GM12878 (cell line): Measurements from ENCODE around the gene ALAS1. TPM values are rescaled to one million over a fixed set of nuclear protein-coding genes. Genes with fewer than 3 reads are reported as not detected.
A peak's percentile ranks its signal among the peaks of the same experiment; 100 is the strongest.

Source experiments
- MAX ChIP-seq: IDR thresholded peaks from 2 replicates; pipeline ENCODE4 v1.6.1; 2012; ENCODE audit warnings: low read depth, low read length, improper control_type of control experiment
- NR2F1 ChIP-seq: fragments of 450-650 bp; conservative IDR thresholded peaks from 2 replicates; pipeline ENCODE4 v1.6.1; 2017; ENCODE audit warnings: mild to moderate bottlenecking
- PAX5 ChIP-seq: IDR thresholded peaks from 2 replicates; pipeline ENCODE4 v1.6.1; 2011; ENCODE audit warnings: low read depth, low read length, borderline replicate concordance
- POU2F2 ChIP-seq: IDR thresholded peaks from 3 replicates; pipeline ENCODE4 v1.6.1; 2011; ENCODE audit warnings: low read depth, mild to moderate bottlenecking, low read length, borderline replicate concordance
- PRDM15 ChIP-seq: fragments of 450-650 bp; formaldehyde crosslinking; IDR thresholded peaks from 2 replicates; pipeline ENCODE4 v1.4.0; 2020; ENCODE audit warnings: mild to moderate bottlenecking, moderate library complexity
- TBL1XR1 ChIP-seq: IDR thresholded peaks from 2 replicates; pipeline ENCODE4 v1.6.1; 2012; ENCODE audit warnings: low read depth, low read length, improper control_type of control experiment
- polyA plus RNA-seq, 11 experiments: library from polyadenylated mRNA; depleted of rRNA in 4 of 11; unstranded in 6 of 11; stranded (reverse) in 5 of 11; fragments of >200 nt; fragmentation: Nextera tagmentation in 4 of 11; fragmentation: Illumina TruSeq in 1 of 11; extraction: Ambion mirVana in 4 of 11; extraction: Trizol in 1 of 11; gene quantifications; 1 replicate in 1 of 11; 2 replicates in 10 of 11; pipeline versions ENCODE4 v1.2.1 to v1.2.3, GENCODE V29; 2011 to 2016; ENCODE audit warnings: inconsistent platforms in 2 of 11, missing spikeins in 2 of 11, low read depth in 1 of 11
- total RNA-seq, 4 experiments: library from RNA; depleted of rRNA in 3 of 4; stranded (reverse); fragments of >200 nt in 3 of 4; fragmentation: Illumina TruSeq in 1 of 4; extraction: Trizol in 1 of 4; gene quantifications; 2 replicates each; pipeline versions ENCODE4 v1.2.1 to v1.2.3, GENCODE V29; 2013 to 2021
- TF ChIP-seq, protein P1 (sequence below): fragments of 150-350 bp; IDR thresholded peaks from 2 replicates; pipeline ENCODE4 v1.6.1; 2014; ENCODE audit warnings: mild to moderate bottlenecking, low read depth, low read length

Gene ALAS1
- total and polyA plus RNA-seq, 10 of the 15 experiments (the other 5 are each of a cell fraction or from before 2014, with no cell fraction given) = 69.9 to 115 (median 94.1) TPM

GRCh38 chr3:52197842-52198625 is at the start of gene ALAS1 (continued):
- no peak for TF ChIP-seq PRDM15 (CRISPR knock-in tag)
- TF ChIP-seq POU2F2 = peak; percentile 80; the same call in 2 of the 3 replicates
- TF ChIP-seq NR2F1 = peak; percentile 96
- peak; percentile 8; the same call in 1 of the 2 replicates for TF ChIP-seq PAX5
- TF ChIP-seq, protein P1, sequence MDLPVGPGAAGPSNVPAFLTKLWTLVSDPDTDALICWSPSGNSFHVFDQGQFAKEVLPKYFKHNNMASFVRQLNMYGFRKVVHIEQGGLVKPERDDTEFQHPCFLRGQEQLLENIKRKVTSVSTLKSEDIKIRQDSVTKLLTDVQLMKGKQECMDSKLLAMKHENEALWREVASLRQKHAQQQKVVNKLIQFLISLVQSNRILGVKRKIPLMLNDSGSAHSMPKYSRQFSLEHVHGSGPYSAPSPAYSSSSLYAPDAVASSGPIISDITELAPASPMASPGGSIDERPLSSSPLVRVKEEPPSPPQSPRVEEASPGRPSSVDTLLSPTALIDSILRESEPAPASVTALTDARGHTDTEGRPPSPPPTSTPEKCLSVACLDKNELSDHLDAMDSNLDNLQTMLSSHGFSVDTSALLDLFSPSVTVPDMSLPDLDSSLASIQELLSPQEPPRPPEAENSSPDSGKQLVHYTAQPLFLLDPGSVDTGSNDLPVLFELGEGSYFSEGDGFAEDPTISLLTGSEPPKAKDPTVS = 0 out of 2 replicates have a peak, but pooled peaks have one; percentile 25
- TF ChIP-seq TBL1XR1 = 0 out of 2 replicates have a peak, but pooled peaks have one; percentile 21
- peak; percentile 44; the same call in 1 of the 2 replicates for TF ChIP-seq MAX
